Activated CD4-positive, alpha-beta T cell treated with anti-CD3 and anti-CD28 coated beads for 1 hour (primary cell): ENCODE measurements around the gene GAS7.

ENCODE experiments used
- DNase-seq: peaks from one replicate; pipeline ENCODE4 v3.0.0-alpha.2; 2020

The GAS7 gene

GRCh38 chr17:10200016-10200415 is 1.6 kb upstream of the GAS7 start:
- no peak for DNase-seq

GRCh38 chr17:10197721-10198508 is 491 bp downstream of the GAS7 start:
- no peak for DNase-seq

- DNase-seq, result no peak
These were observed 1.1 kb downstream of the GAS7 start for GRCh38 chr17:10197362-10197720.

- DNase-seq, result no peak
These were observed 1.5 kb downstream of the GAS7 start for GRCh38 chr17:10196941-10197340.

- DNase-seq, result no peak
These were observed 2.0 kb downstream of the GAS7 start for GRCh38 chr17:10196384-10196895.

- DNase-seq, result no peak
These were observed 3.2 kb downstream of the GAS7 start for GRCh38 chr17:10195090-10195805.

- DNase-seq, result no peak
These were observed 4.8 kb downstream of the GAS7 start for GRCh38 chr17:10193632-10194031.

- DNase-seq, result no peak
These were observed 5.4 kb downstream of the GAS7 start for GRCh38 chr17:10192972-10193371.

- DNase-seq, result no peak
These were observed 5.9 kb downstream of the GAS7 start for GRCh38 chr17:10192461-10192860.

GRCh38 chr17:10187456-10187855 is 10.9 kb downstream of the GAS7 start:
- DNase-seq, result no peak

GRCh38 chr17:10186771-10187410 is 11.5 kb downstream of the GAS7 start:
- DNase-seq, result no peak

- no peak for DNase-seq
These were observed 14.2 kb downstream of the GAS7 start for GRCh38 chr17:10183931-10184930.

- no peak for DNase-seq
These were observed 15.6 kb downstream of the GAS7 start for GRCh38 chr17:10182785-10183184.

- no peak for DNase-seq
These were observed 19.9 kb downstream of the GAS7 start for GRCh38 chr17:10178506-10178991.

GRCh38 chr17:10177913-10178505 is 20.4 kb downstream of the GAS7 start:
- no peak for DNase-seq

- no peak for DNase-seq
These were observed 21.1 kb downstream of the GAS7 start for GRCh38 chr17:10177131-10177912.

- no peak for DNase-seq
These were observed 24.5 kb downstream of the GAS7 start for GRCh38 chr17:10173913-10174312.

GRCh38 chr17:10172778-10173177 is 25.6 kb downstream of the GAS7 start:
- no peak for DNase-seq

- no peak for DNase-seq
These were observed 26.1 kb downstream of the GAS7 start for GRCh38 chr17:10172241-10172741.

- DNase-seq, result no peak
These were observed 26.8 kb downstream of the GAS7 start for GRCh38 chr17:10171581-10171981.

- DNase-seq, result no peak
These were observed 27.3 kb downstream of the GAS7 start for GRCh38 chr17:10171122-10171571.
